PC-3 (cell line): ENCODE measurements around the gene PHLDA3. TPM values are rescaled to one million over a fixed set of nuclear protein-coding genes. Genes with fewer than 3 reads are reported as not detected.

Experiments used
- ATAC-seq: fragments of 200-7000 bp; cut with Tn5 transposase; 2 replicates; pipeline ENCODE4 v1.9.1; 2020; ENCODE audit warnings: mild to moderate bottlenecking, moderate library complexity
- BruUV-seq: library from RNA; stranded (reverse); fragments of 400-500 nt; replicated peaks from 2 replicates; lab custom pipeline; 2021; lab: Mats Ljungman, UMichigan
- CTCF ChIA-PET: fragments of 300-600 bp; sonication (Branson Sonifier 250); formaldehyde crosslinking; loops from one replicate; lab custom pipeline; 2022; ENCODE audit warnings: antibody characterized with exemption; lab: Charles Lee
- POLR2A ChIA-PET: fragments of 300-600 bp; sonication (Branson Sonifier 250); formaldehyde crosslinking; loops from one replicate; lab custom pipeline; 2022; ENCODE audit warnings: antibody characterized with exemption; ENCODE audit not compliant: unreplicated experiment; lab: Charles Lee
- DNase-seq: peaks from one replicate; pipeline ENCODE4 v3.0.0-alpha.2; 2015
- H2AFZ ChIP-seq: fragments of 300-600 bp; sonication (generic); 2 replicates; pipeline ENCODE4 v1.6.0; 2016; ENCODE audit warnings: antibody characterized with exemption, low read length
- H3F3A ChIP-seq: fragments of 300-600 bp; sonication (generic); one replicate; pipeline ENCODE4 v1.6.0; 2017; ENCODE audit warnings: antibody characterized with exemption, low read length, control low read depth, mild to moderate bottlenecking; ENCODE audit not compliant: unreplicated experiment
- H3K27ac ChIP-seq: fragments of 300-600 bp; sonication (generic); 2 replicates; pipeline ENCODE4 v1.5.1; 2016; ENCODE audit warnings: mild to moderate bottlenecking, low read length
- H3K27me3 ChIP-seq: fragments of 300-600 bp; sonication (generic); 2 replicates; pipeline ENCODE4 v1.6.1; 2016; ENCODE audit warnings: low read length, mixed read lengths
- H3K36me3 ChIP-seq: fragments of 300-600 bp; sonication (generic); 2 replicates; pipeline ENCODE4 v1.6.1; 2016; ENCODE audit warnings: low read depth, mixed run types, low read length, mixed read lengths
- H3K4me1 ChIP-seq: fragments of 300-600 bp; sonication (generic); 2 replicates; pipeline ENCODE4 v1.5.1; 2016; ENCODE audit warnings: low read length; ENCODE audit not compliant: insufficient read depth
- H3K4me2 ChIP-seq: fragments of 300-600 bp; sonication (generic); 2 replicates; pipeline ENCODE4 v1.6.0; 2016; ENCODE audit warnings: low read length
- H3K4me3 ChIP-seq: fragments of 300-600 bp; sonication (generic); 2 replicates; pipeline ENCODE4 v1.5.1; 2016; ENCODE audit warnings: mild to moderate bottlenecking, low read length, mixed read lengths
- H3K79me2 ChIP-seq: fragments of 300-600 bp; sonication (generic); 2 replicates; pipeline ENCODE4 v1.6.1; 2017; ENCODE audit warnings: low read length, mixed read lengths
- H3K9ac ChIP-seq: fragments of 300-600 bp; sonication (generic); 2 replicates; pipeline ENCODE4 v1.6.0; 2016; ENCODE audit warnings: mild to moderate bottlenecking, low read length
- H3K9me2 ChIP-seq: fragments of 300-600 bp; sonication (generic); replicated peaks from 2 replicates; pipeline ENCODE4 v1.6.1; 2016; ENCODE audit warnings: mixed run types, low read length, mixed read lengths
- H3K9me3 ChIP-seq: fragments of 300-600 bp; sonication (generic); 2 replicates; pipeline ENCODE4 v1.6.1; 2016; ENCODE audit warnings: low read length, mixed read lengths
- H4K20me1 ChIP-seq: fragments of 300-600 bp; sonication (generic); 2 replicates; pipeline ENCODE4 v1.6.1; 2016; ENCODE audit warnings: low read length, mixed read lengths
- EZH2 ChIP-seq: fragments of 300-600 bp; sonication (generic); IDR thresholded peaks from one replicate; pipeline ENCODE4 v1.6.1; 2017; ENCODE audit warnings: antibody characterized with exemption, mild to moderate bottlenecking, low read length; ENCODE audit not compliant: unreplicated experiment
- EZH2phosphoT487 ChIP-seq: fragments of 300-600 bp; sonication (generic); IDR thresholded peaks from 2 replicates; pipeline ENCODE4 v1.6.1; 2018; ENCODE audit warnings: mild to moderate bottlenecking, antibody characterized with exemption, low read length, borderline replicate concordance
- intact Hi-C: fragments of 100-400 bp; cut with micrococcal nuclease; formaldehyde crosslinking; loops from 2 replicates; pipeline ENCODE4 v1.9.0; 2023
- total RNA-seq: library from RNA; depleted of rRNA; stranded (reverse); fragments of >200 nt; gene quantifications from 2 replicates; pipeline ENCODE4 v1.2.3, GENCODE V29; 2014
- TF ChIP-seq, protein P1 (sequence below): fragments of 300-600 bp; sonication (generic); conservative IDR thresholded peaks from 2 replicates; pipeline ENCODE4 v1.5.1; 2017; ENCODE audit warnings: antibody characterized with exemption, low read depth, mild to moderate bottlenecking, low read length

The PHLDA3 gene
- total RNA-seq, 1 experiment from 2014 or later, result 216 TPM

DNA sequence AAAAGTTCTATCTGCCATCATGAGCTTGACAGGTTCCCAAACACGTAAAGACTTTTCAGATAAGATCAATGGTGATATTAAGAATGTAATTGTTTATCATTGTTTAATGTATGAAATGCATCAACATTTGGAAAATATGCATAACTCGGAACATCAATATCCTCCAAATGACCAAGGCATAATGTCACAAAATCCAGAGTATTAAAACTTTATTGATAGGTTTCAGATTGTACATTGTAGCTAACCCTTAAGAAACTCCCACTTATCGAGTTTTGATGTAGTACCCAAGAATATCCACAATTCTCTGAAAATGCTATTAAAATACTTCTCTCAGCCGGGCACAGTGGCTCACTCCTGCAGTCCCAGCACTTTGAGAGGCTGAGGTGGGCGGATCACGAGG, 35.4 kb downstream of the PHLDA3 start:
- CTCF ChIA-PET, result interaction anchor here (0.6 to 1.1 kb wide), 2 partner anchors 28 to 87 kb away, joined by 4 read pairs; no protein-coding TSS in a partner anchor
- Histone ChIP-seq H3K27me3 (no peaks in the 10 kb centered on the region), H3K9ac (no peak overlapping the region), H2AFZ (no peak overlapping the region), H3K36me3 (no peaks in the 10 kb centered on the region), H3F3A (no peaks in the 10 kb centered on the region), H3K4me3 (no peak overlapping the region), H4K20me1 (no peaks in the 10 kb centered on the region), H3K9me3 (no peaks in the 10 kb centered on the region), H3K79me2 (no peaks in the 10 kb centered on the region), H3K4me2 (no peak overlapping the region), H3K27ac (no peak overlapping the region), H3K9me2 (no peaks in the 10 kb centered on the region), H3K4me1 (peaks cover 21% of the 10 kb centered on the region)
- no peak for DNase-seq
- TF ChIP-seq EZH2 (no peak), EZH2phosphoT487 (no peak)
- TF ChIP-seq, protein P1, sequence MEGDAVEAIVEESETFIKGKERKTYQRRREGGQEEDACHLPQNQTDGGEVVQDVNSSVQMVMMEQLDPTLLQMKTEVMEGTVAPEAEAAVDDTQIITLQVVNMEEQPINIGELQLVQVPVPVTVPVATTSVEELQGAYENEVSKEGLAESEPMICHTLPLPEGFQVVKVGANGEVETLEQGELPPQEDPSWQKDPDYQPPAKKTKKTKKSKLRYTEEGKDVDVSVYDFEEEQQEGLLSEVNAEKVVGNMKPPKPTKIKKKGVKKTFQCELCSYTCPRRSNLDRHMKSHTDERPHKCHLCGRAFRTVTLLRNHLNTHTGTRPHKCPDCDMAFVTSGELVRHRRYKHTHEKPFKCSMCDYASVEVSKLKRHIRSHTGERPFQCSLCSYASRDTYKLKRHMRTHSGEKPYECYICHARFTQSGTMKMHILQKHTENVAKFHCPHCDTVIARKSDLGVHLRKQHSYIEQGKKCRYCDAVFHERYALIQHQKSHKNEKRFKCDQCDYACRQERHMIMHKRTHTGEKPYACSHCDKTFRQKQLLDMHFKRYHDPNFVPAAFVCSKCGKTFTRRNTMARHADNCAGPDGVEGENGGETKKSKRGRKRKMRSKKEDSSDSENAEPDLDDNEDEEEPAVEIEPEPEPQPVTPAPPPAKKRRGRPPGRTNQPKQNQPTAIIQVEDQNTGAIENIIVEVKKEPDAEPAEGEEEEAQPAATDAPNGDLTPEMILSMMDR, result no peak
- POLR2A ChIA-PET, result no interaction called here
- intact Hi-C loops, result no loop called here
- no peak for ATAC-seq
- BruUV-seq, result no TSS peak

DNA sequence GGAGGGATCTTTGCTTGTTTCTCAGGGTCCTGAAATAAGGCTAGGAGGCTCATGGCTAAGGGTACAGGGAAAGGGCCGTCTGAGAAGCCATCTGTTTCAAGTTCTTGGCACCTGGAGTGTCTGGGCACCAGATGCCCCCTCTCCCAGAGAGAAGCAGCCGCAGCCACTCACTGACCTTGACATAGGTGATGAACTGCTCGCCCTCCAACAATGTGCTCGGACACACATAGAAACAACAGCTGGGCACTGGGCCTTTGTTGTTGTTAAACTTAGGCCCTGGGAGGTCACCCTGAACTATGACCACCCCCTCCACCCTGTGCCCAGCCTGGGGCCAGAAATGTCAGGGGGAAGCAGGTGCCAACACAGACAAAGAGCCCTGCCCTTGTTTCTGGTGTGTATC, 38.2 kb downstream of the PHLDA3 start:
- Histone ChIP-seq H4K20me1 (no peaks in the 10 kb centered on the region), H2AFZ (no peak overlapping the region), H3K4me3 (no peak overlapping the region), H3K9ac (no peak overlapping the region), H3K9me3 (no peaks in the 10 kb centered on the region), H3K9me2 (no peaks in the 10 kb centered on the region), H3F3A (no peaks in the 10 kb centered on the region), H3K79me2 (no peaks in the 10 kb centered on the region), H3K36me3 (no peaks in the 10 kb centered on the region), H3K4me1 (peaks cover 10% of the 10 kb centered on the region), H3K4me2 (no peak overlapping the region), H3K27me3 (no peaks in the 10 kb centered on the region), H3K27ac (no peak overlapping the region)
- DNase-seq (no peak), ATAC-seq (no peak)
- no TSS peak for BruUV-seq
- TF ChIP-seq EZH2phosphoT487 (no peak), EZH2 (no peak)
- TF ChIP-seq, protein P1, result no peak
- CTCF ChIA-PET, result no interaction called here
- intact Hi-C loops, result no loop called here
- POLR2A ChIA-PET, result no interaction called here

DNA sequence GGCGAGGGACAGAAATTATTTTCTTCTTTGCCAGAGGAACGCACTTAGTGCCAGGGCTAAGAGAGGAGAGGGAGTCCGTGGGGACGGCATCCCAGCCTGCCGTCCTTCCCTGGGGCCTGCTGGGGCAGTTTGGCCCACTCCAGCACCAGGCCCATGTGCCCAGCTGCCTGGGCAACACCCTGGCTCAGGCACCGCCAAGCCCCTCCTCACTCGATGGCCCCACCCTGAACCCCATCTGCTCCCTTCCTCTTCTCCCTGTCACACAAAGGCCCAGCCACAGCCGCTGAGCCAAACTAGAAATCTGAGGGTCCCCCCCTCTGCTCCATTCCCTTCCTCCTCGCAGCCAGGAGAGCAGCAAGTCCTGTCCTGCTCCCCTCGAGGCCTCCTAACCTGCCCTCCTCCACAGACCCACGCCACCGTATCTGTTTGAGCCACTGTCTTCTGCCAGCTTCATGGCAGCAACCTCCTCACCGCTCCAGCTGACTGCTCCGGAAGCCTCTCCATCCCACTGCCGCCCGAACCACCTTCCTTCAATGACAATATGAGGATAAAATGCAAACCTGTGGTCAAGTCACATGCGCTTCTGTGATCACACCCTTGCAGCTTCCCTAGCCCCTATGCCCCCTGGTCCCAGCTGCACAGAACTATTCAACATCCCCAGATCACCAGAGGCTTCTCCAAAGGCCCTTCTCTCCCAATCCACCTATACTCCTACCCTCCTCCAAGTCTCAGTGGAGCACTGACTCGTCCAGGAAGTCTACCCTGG, 39.1 kb downstream of the PHLDA3 start:
- TF ChIP-seq, protein P1, result no peak
- TF ChIP-seq EZH2phosphoT487 (no peak), EZH2 (no peak)
- ATAC-seq (no peak), DNase-seq (no peak)
- Histone ChIP-seq H3K27ac (no peak overlapping the region), H3F3A (no peaks in the 10 kb centered on the region), H4K20me1 (no peaks in the 10 kb centered on the region), H3K9me2 (no peaks in the 10 kb centered on the region), H3K36me3 (no peaks in the 10 kb centered on the region), H3K4me3 (no peak overlapping the region), H3K4me2 (no peak overlapping the region), H3K9ac (no peak overlapping the region), H3K27me3 (no peaks in the 10 kb centered on the region), H2AFZ (no peak overlapping the region), H3K4me1 (peaks cover 3% of the 10 kb centered on the region), H3K9me3 (no peaks in the 10 kb centered on the region), H3K79me2 (no peaks in the 10 kb centered on the region)
- ChIA-PET POLR2A (no interaction called here), CTCF (no interaction called here)
- intact Hi-C loops, result no loop called here
- BruUV-seq, result no TSS peak
